ENCODE data around the gene TEX29.

DNA sequence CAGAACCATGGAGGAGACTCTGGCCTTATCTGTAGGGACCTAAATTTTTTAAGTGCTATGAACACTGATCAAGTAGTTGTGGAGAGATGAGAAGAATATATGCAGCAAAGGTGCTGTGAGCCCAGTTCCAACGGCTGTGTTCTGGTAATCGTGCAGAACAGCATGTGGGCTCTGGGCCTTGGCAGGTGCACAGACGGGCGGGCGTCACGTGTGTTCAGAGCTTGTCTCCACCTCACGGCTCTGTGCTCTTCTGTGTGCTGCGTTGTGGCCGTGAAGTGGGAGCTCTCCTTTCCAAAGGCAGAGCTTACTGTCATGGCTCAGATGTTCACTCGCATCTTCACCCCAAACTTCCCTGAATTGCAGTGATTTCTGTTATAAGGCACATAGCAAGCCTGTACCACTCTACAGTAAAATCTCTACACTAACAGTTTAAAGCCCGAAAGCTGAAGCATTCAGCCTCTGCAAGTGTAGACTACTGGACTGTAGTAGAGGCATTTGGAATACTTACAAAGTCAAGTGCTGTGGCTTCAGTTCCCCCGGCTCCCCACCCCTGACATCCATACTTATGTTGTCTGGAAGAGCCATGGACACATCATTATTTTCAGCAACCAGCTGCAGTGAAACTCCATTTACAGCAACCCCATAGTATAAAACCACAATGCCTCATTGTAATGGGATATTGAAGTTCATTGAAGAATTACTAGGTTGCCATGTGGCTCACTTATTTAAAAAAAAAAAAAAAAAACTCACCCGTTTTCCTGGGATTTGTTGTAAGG, 27.5 kb upstream of the TEX29 start:
- TF ChIP-seq, protein P1, sequence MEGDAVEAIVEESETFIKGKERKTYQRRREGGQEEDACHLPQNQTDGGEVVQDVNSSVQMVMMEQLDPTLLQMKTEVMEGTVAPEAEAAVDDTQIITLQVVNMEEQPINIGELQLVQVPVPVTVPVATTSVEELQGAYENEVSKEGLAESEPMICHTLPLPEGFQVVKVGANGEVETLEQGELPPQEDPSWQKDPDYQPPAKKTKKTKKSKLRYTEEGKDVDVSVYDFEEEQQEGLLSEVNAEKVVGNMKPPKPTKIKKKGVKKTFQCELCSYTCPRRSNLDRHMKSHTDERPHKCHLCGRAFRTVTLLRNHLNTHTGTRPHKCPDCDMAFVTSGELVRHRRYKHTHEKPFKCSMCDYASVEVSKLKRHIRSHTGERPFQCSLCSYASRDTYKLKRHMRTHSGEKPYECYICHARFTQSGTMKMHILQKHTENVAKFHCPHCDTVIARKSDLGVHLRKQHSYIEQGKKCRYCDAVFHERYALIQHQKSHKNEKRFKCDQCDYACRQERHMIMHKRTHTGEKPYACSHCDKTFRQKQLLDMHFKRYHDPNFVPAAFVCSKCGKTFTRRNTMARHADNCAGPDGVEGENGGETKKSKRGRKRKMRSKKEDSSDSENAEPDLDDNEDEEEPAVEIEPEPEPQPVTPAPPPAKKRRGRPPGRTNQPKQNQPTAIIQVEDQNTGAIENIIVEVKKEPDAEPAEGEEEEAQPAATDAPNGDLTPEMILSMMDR (IDR thresholded peaks at IDR 0.05) = no peak
- TF ChIP-seq POLR2A (IDR thresholded peaks at IDR 0.05) = no peak
- TF ChIP-seq EP300 (IDR thresholded peaks at IDR 0.05) = no peak
